ENCODE measurements around the gene HOXD4. TPM values are rescaled to one million over a fixed set of nuclear protein-coding genes. Genes with fewer than 3 reads are reported as not detected.

Gene HOXD4
- total and polyA plus RNA-seq, 10 of the 15 experiments (the other 5 are each of a cell fraction or from before 2014, with no cell fraction given), result 0.07 TPM; not detected in 9

DNA sequence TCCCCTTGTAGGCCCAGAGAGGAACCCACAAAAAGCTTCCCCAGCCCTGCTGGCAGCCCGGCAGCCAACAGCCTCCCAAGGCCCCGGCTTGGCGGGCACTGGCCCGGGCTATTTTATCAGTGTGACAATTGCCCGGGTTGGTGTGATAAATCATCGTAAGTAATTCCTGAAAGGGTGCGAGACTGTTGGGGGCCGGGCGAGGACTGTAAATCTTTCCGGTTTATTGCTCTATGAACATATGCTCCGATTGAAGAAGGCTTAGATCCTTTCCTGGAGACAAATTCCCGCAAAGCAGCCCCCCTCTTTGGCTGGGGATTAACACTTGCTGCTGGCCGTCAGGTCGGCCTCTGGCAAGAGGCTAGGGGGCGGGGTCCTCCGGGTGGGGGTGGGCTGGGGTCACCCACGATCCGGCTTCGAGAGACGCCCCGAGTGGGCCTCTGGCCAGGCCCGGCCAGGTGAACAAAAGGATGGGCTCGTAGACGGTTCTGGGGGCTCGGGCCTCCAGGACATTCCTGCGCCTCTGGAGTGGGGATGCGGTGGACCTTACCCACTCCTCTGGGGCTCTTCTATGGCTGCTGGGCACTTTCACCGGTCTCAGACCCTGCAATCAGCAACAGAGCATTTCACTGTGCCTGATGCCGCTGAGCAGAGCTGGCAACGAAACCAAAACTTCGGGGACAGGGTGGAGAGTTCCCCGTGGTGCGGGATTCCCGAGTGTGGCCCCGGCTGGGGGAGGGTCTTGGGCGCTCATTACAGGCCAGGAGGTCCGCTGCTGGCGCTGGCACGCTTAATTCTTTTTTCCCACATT, 7.7 kb downstream of the HOXD4 start (continued):
- TF ChIP-seq, protein P1, sequence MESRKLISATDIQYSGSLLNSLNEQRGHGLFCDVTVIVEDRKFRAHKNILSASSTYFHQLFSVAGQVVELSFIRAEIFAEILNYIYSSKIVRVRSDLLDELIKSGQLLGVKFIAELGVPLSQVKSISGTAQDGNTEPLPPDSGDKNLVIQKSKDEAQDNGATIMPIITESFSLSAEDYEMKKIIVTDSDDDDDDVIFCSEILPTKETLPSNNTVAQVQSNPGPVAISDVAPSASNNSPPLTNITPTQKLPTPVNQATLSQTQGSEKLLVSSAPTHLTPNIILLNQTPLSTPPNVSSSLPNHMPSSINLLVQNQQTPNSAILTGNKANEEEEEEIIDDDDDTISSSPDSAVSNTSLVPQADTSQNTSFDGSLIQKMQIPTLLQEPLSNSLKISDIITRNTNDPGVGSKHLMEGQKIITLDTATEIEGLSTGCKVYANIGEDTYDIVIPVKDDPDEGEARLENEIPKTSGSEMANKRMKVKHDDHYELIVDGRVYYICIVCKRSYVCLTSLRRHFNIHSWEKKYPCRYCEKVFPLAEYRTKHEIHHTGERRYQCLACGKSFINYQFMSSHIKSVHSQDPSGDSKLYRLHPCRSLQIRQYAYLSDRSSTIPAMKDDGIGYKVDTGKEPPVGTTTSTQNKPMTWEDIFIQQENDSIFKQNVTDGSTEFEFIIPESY (IDR thresholded peaks at IDR 0.05), result no peak
- TF ChIP-seq NR2F1 (conservative IDR thresholded peaks at IDR 0.05) (no peak), GATAD2B (conservative IDR thresholded peaks at IDR 0.05; ENCODE audit: low read depth) (no peak)
- TF ChIP-seq, protein P2, sequence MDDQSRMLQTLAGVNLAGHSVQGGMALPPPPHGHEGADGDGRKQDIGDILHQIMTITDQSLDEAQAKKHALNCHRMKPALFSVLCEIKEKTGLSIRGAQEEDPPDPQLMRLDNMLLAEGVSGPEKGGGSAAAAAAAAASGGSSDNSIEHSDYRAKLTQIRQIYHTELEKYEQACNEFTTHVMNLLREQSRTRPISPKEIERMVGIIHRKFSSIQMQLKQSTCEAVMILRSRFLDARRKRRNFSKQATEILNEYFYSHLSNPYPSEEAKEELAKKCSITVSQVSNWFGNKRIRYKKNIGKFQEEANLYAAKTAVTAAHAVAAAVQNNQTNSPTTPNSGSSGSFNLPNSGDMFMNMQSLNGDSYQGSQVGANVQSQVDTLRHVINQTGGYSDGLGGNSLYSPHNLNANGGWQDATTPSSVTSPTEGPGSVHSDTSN (IDR thresholded peaks at IDR 0.05; ENCODE audit: insufficient replicate concordance, low read depth, low read length), result no peak
- TF ChIP-seq, protein P3, sequence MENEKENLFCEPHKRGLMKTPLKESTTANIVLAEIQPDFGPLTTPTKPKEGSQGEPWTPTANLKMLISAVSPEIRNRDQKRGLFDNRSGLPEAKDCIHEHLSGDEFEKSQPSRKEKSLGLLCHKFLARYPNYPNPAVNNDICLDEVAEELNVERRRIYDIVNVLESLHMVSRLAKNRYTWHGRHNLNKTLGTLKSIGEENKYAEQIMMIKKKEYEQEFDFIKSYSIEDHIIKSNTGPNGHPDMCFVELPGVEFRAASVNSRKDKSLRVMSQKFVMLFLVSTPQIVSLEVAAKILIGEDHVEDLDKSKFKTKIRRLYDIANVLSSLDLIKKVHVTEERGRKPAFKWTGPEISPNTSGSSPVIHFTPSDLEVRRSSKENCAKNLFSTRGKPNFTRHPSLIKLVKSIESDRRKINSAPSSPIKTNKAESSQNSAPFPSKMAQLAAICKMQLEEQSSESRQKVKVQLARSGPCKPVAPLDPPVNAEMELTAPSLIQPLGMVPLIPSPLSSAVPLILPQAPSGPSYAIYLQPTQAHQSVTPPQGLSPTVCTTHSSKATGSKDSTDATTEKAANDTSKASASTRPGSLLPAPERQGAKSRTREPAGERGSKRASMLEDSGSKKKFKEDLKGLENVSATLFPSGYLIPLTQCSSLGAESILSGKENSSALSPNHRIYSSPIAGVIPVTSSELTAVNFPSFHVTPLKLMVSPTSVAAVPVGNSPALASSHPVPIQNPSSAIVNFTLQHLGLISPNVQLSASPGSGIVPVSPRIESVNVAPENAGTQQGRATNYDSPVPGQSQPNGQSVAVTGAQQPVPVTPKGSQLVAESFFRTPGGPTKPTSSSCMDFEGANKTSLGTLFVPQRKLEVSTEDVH (IDR thresholded peaks at IDR 0.05; ENCODE audit: low read depth, partially characterized antibody), result no peak
